GM12878 (cell line): Measurements from ENCODE around the gene TAF11. TPM values are rescaled to one million over a fixed set of nuclear protein-coding genes. Genes with fewer than 3 reads are reported as not detected.

Source experiments
- ATAC-seq: fragments of 200-7000 bp; cut with Tn5 transposase; 3 replicates; pipeline ENCODE4 v1.9.1; 2020; ENCODE audit warnings: mild to moderate bottlenecking, moderate library complexity
- BruUV-seq: library from RNA; stranded (reverse); fragments of 400-500 nt; replicated peaks from 2 replicates; lab custom pipeline; 2021; lab: Mats Ljungman, UMichigan
- CTCF ChIA-PET: fragments of 300-600 bp; sonication (Branson Sonifier 250); formaldehyde crosslinking; extraction: SDS; loops from one replicate; lab custom pipeline; 2021; ENCODE audit warnings: inconsistent platforms; lab: Yijun Ruan, JAX
- POLR2A ChIA-PET: fragments of 350-600 bp; formaldehyde crosslinking; extraction: SDS; loops from one replicate; lab custom pipeline; 2021; ENCODE audit warnings: inconsistent platforms; lab: Charles Lee
- RAD21 ChIA-PET: fragments of 300-600 bp; sonication (Branson Sonifier 250); formaldehyde crosslinking; loops from one replicate; lab custom pipeline; 2023; ENCODE audit warnings: antibody characterized with exemption; ENCODE audit not compliant: unreplicated experiment; lab: Charles Lee
- SMC1A ChIA-PET: fragments of 300-600 bp; sonication (Branson Sonifier 250); formaldehyde crosslinking; loops from one replicate; lab custom pipeline; 2023; ENCODE audit not compliant: unreplicated experiment, uncharacterized antibody; lab: Charles Lee
- DNase-seq: peaks from one replicate; pipeline ENCODE4 v3.0.0-alpha.2; 2011; ENCODE audit warnings: low read depth, low spot score
- FAIRE-seq: peaks from 3 replicates; lab custom pipeline; 2011; peaks lifted over from hg19 to GRCh38; lab: Jason Lieb, UNC
- H2AFZ ChIP-seq: 2 replicates; pipeline ENCODE4 v1.6.0; 2011; ENCODE audit warnings: low read depth, low read length, control low read depth; ENCODE audit not compliant: control insufficient read depth
- H3K27ac ChIP-seq: 2 replicates; pipeline ENCODE4 v1.5.1; 2011; ENCODE audit warnings: control low read depth; ENCODE audit not compliant: control insufficient read depth, insufficient read depth
- H3K27me3 ChIP-seq, 2 experiments: replicated peaks in 1 of 2; 2 replicates each; pipeline versions ENCODE4 v1.6.0 to v1.6.1; 2011; ENCODE audit warnings: low read length in 1 of 2; ENCODE audit not compliant: control insufficient read depth in 2 of 2, insufficient read depth in 2 of 2
- H3K36me3 ChIP-seq, 2 experiments: 2 replicates each; pipeline ENCODE4 v1.5.1; 2011; ENCODE audit warnings: low read length in 1 of 2; ENCODE audit not compliant: control insufficient read depth in 2 of 2, insufficient read depth in 2 of 2
- H3K4me1 ChIP-seq: 2 replicates; pipeline ENCODE4 v1.6.1; 2011; ENCODE audit warnings: mild to moderate bottlenecking, low read length, moderate library complexity, mixed read lengths; ENCODE audit not compliant: control insufficient read depth, insufficient read depth
- H3K4me2 ChIP-seq: 2 replicates; pipeline ENCODE4 v1.6.0; 2011; ENCODE audit warnings: control low read depth; ENCODE audit not compliant: control insufficient read depth, insufficient read depth
- H3K4me3 ChIP-seq: fragments of 200-600 bp; sonication (generic); 2 replicates; pipeline ENCODE4 v1.5.1; 2016
- H3K79me2 ChIP-seq: 2 replicates; pipeline ENCODE4 v1.6.0; 2011; ENCODE audit warnings: low read length; ENCODE audit not compliant: control insufficient read depth, insufficient read depth
- H3K9ac ChIP-seq: 2 replicates; pipeline ENCODE4 v1.8.0; 2011; ENCODE audit warnings: low read length, control low read depth, mixed read lengths; ENCODE audit not compliant: control insufficient read depth, insufficient read depth
- H3K9me3 ChIP-seq: replicated peaks from 3 replicates; pipeline ENCODE4 v1.5.1; 2011; ENCODE audit warnings: mild to moderate bottlenecking, low read length; ENCODE audit not compliant: control insufficient read depth, insufficient read depth
- H4K20me1 ChIP-seq: 2 replicates; pipeline ENCODE4 v1.6.0; 2011; ENCODE audit not compliant: control insufficient read depth, insufficient read depth
- ATF7 ChIP-seq: fragments of 450-650 bp; IDR thresholded peaks from 2 replicates; pipeline ENCODE4 v1.6.1; 2016; ENCODE audit warnings: low read depth, mild to moderate bottlenecking
- CHD4 ChIP-seq: fragments of 200-600 bp; sonication (generic); IDR thresholded peaks from 2 replicates; pipeline ENCODE4 v1.6.1; 2016; ENCODE audit warnings: mild to moderate bottlenecking
- CREB1 ChIP-seq: IDR thresholded peaks from 2 replicates; pipeline ENCODE4 v1.6.1; 2012; ENCODE audit warnings: low read depth, mild to moderate bottlenecking, inconsistent platforms
- RB1 ChIP-seq: fragments of 450-650 bp; formaldehyde crosslinking; IDR thresholded peaks from 2 replicates; pipeline ENCODE4 v1.6.1; 2017; ENCODE audit warnings: mild to moderate bottlenecking, borderline replicate concordance
- TCF12 ChIP-seq: IDR thresholded peaks from 2 replicates; pipeline ENCODE4 v1.6.1; 2011; ENCODE audit warnings: low read depth, mild to moderate bottlenecking, low read length
- ZBED1 ChIP-seq: IDR thresholded peaks from 2 replicates; pipeline ENCODE4 v1.6.1; 2016; ENCODE audit warnings: borderline replicate concordance
- ZNF687 ChIP-seq: fragments of 450-650 bp; IDR thresholded peaks from 2 replicates; pipeline ENCODE4 v1.6.1; 2017; ENCODE audit warnings: mild to moderate bottlenecking, moderate library complexity
- WGBS: methylation state at CpG from one replicate; pipeline ENCODE4 v1.1.6; 2016; ENCODE audit warnings: low lambda C conversion rate; ENCODE audit not compliant: insufficient replicate concordance, insufficient coverage; ENCODE audit errors: missing lambda C conversion rate; 5-methylcytosine and 5-hydroxymethylcytosine counted together
- in situ Hi-C: fragments of 300-500 bp; cut with MboI; formaldehyde crosslinking; loops from 9 replicates; pipeline ENCODE4 v1.14.3; 2018; ENCODE audit warnings: mixed read lengths
- intact Hi-C: fragments of 100-400 bp; cut with micrococcal nuclease; formaldehyde crosslinking; loops from one replicate; pipeline ENCODE4 v1.14.2; 2022; ENCODE audit not compliant: unreplicated experiment
- polyA plus RNA-seq, 11 experiments: library from polyadenylated mRNA; depleted of rRNA in 4 of 11; unstranded in 6 of 11; stranded (reverse) in 5 of 11; fragments of >200 nt; fragmentation: Nextera tagmentation in 4 of 11; fragmentation: Illumina TruSeq in 1 of 11; extraction: Ambion mirVana in 4 of 11; extraction: Trizol in 1 of 11; gene quantifications; 1 replicate in 1 of 11; 2 replicates in 10 of 11; pipeline versions ENCODE4 v1.2.1 to v1.2.3, GENCODE V29; 2011 to 2016; ENCODE audit warnings: inconsistent platforms in 2 of 11, missing spikeins in 2 of 11, low read depth in 1 of 11
- total RNA-seq, 4 experiments: library from RNA; depleted of rRNA in 3 of 4; stranded (reverse); fragments of >200 nt in 3 of 4; fragmentation: Illumina TruSeq in 1 of 4; extraction: Trizol in 1 of 4; gene quantifications; 2 replicates each; pipeline versions ENCODE4 v1.2.1 to v1.2.3, GENCODE V29; 2013 to 2021
- TF ChIP-seq, protein P1 (sequence below): fragments of 450-650 bp; formaldehyde crosslinking; IDR thresholded peaks from 2 replicates; pipeline ENCODE4 v1.5.0; 2022; ENCODE audit warnings: mild to moderate bottlenecking, missing genetic modification characterization

The TAF11 gene
- total and polyA plus RNA-seq, 10 of the 15 experiments (the other 5 are each of a cell fraction or from before 2014, with no cell fraction given) = 24.6 to 59.2 (median 32.0) TPM

DNA sequence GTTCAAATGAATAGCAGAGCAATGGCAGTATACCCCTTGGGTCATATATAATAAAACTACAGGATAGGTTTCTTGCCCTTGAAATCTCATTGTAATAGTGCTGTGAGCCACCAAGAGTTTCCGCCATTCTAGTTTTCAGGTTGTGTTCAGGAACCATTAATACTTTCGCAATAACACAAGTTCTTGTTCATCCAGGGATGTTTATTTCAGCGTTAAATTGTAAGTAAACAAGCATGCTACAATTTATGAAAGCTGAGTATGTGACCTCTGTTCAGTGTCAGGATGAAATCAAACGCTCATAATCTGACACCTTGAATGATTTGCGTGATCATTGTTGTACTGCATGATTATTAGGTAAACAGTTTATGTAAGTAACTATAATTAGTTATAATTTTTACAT, 24.0 kb upstream of the TAF11 start (continued):
- TF ChIP-seq, protein P1, sequence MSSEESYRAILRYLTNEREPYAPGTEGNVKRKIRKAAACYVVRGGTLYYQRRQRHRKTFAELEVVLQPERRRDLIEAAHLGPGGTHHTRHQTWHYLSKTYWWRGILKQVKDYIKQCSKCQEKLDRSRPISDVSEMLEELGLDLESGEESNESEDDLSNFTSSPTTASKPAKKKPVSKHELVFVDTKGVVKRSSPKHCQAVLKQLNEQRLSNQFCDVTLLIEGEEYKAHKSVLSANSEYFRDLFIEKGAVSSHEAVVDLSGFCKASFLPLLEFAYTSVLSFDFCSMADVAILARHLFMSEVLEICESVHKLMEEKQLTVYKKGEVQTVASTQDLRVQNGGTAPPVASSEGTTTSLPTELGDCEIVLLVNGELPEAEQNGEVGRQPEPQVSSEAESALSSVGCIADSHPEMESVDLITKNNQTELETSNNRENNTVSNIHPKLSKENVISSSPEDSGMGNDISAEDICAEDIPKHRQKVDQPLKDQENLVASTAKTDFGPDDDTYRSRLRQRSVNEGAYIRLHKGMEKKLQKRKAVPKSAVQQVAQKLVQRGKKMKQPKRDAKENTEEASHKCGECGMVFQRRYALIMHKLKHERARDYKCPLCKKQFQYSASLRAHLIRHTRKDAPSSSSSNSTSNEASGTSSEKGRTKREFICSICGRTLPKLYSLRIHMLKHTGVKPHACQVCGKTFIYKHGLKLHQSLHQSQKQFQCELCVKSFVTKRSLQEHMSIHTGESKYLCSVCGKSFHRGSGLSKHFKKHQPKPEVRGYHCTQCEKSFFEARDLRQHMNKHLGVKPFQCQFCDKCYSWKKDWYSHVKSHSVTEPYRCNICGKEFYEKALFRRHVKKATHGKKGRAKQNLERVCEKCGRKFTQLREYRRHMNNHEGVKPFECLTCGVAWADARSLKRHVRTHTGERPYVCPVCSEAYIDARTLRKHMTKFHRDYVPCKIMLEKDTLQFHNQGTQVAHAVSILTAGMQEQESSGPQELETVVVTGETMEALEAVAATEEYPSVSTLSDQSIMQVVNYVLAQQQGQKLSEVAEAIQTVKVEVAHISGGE (CRISPR knock-in tag) = no peak
- TF ChIP-seq ZBED1 (no peak), TCF12 (no peak), ATF7 (no peak)

GRCh38 chr6:34909320-34909883, 21.6 kb upstream of the TAF11 start:
- Histone ChIP-seq H3K4me3 (no peak overlapping the region), H3K27me3 (no peaks in the 10 kb centered on the region), H3K4me2 (no peak overlapping the region), H3K27ac (no peak overlapping the region), H3K36me3 (no peaks in the 10 kb centered on the region), H3K79me2 (no peaks in the 10 kb centered on the region), H4K20me1 (0 out of 2 replicates have a peak, but pooled peaks cover 7% of the 10 kb centered on the region), H3K9ac (no peak overlapping the region), H2AFZ (no peak overlapping the region), H3K9me3 (no peaks in the 10 kb centered on the region), H3K4me1 (peaks cover 12% of the 10 kb centered on the region)
- no TSS peak for BruUV-seq
- ATAC-seq (no peak), FAIRE-seq (no peak), DNase-seq (no peak)
- in situ Hi-C loops (no loop called here), intact Hi-C loops (no loop called here)
- ChIA-PET POLR2A (no interaction called here), SMC1A (no interaction called here), CTCF (interaction anchor here (0.6 kb wide), 1 partner anchor 231 kb away, joined by 3 read pairs; no protein-coding TSS in a partner anchor), RAD21 (no interaction called here)
- no peak for TF ChIP-seq ZNF687
- no peak for TF ChIP-seq CREB1
- TF ChIP-seq CHD4 = no peak
- TF ChIP-seq RB1 = no peak
- 75% methylated on average over 6 of the region's 6 CpGs for WGBS
